GM13976 (cell line): ENCODE results near the gene CSN3.
"Not testable (repeated sequence)": the region's sequence is repeated elsewhere in the genome, so short reads cannot be mapped to it uniquely, and the experiment has no call there.

Experiments
- DNase-seq: peaks from one replicate; pipeline ENCODE4 v3.0.0; 2012; ENCODE audit warnings: low spot score
- CTCF ChIP-seq: IDR thresholded peaks from 2 replicates; pipeline ENCODE4 v1.5.1; 2012; ENCODE audit warnings: borderline replicate concordance, mild to moderate bottlenecking; ENCODE audit not compliant: insufficient read depth; ENCODE audit errors: extremely low read depth, missing control alignments, control extremely low read depth
- in situ Hi-C: fragments of 300-500 bp; cut with MboI; formaldehyde crosslinking; loops from one replicate; pipeline ENCODE4 v1.12.0; 2022; ENCODE audit warnings: low sequenced_read_pairs, mixed read lengths, inconsistent platforms; ENCODE audit not compliant: unreplicated experiment

Gene CSN3

GRCh38 chr4:70242297-70242696 is at the start of gene CSN3:
Gene CSN3 (plus strand): TSS chr4:70242597. CDS start chr4:70244820, 2,223 bp downstream.
- DNase-seq, in situ Hi-C loops: not testable (repeated sequence)

- in situ Hi-C loops, result loop anchor here (25.0 kb wide), 1 partner anchor 319 kb away; the partner anchor contains the start of gene AMTN
- no peak for DNase-seq
- TF ChIP-seq CTCF, result no peak
These were observed 49.5 kb upstream of the CSN3 start for GRCh38 chr4:70192895-70193294.

- DNase-seq, result no peak
- no peak for TF ChIP-seq CTCF
- in situ Hi-C loops, result loop anchor here (25.0 kb wide), 1 partner anchor 317 kb away; the partner anchor contains the start of gene AMTN
These were observed 47.0 kb upstream of the CSN3 start, which contains the start of gene ODAM for GRCh38 chr4:70195425-70195824. Gene ODAM (plus strand): TSS chr4:70195725. CDS start chr4:70196544, 819 bp downstream.

GRCh38 chr4:70196857-70197256 is 45.5 kb upstream of the CSN3 start:
- TF ChIP-seq CTCF, result no peak
- in situ Hi-C loops, result loop anchor here (25.0 kb wide), 1 partner anchor 315 kb away; the partner anchor contains the start of gene AMTN
- DNase-seq, result no peak

GRCh38 chr4:70197842-70198241 is 44.6 kb upstream of the CSN3 start:
- in situ Hi-C loops, result loop anchor here (25.0 kb wide), 1 partner anchor 314 kb away; the partner anchor contains the start of gene AMTN
- TF ChIP-seq CTCF, result no peak
- DNase-seq, result no peak

- no peak for DNase-seq
- TF ChIP-seq CTCF, result no peak
- in situ Hi-C loops, result no loop called here
These were observed 38.8 kb upstream of the CSN3 start for GRCh38 chr4:70203601-70204000.

- DNase-seq, in situ Hi-C loops: not testable (repeated sequence)
These were observed 29.6 kb upstream of the CSN3 start for GRCh38 chr4:70212752-70213151.

GRCh38 chr4:70216109-70216508 is 26.3 kb upstream of the CSN3 start:
- DNase-seq, in situ Hi-C loops: not testable (repeated sequence)

GRCh38 chr4:70216550-70216949 is 25.8 kb upstream of the CSN3 start:
- DNase-seq, in situ Hi-C loops: not testable (repeated sequence)

GRCh38 chr4:70221389-70221788 is 21.0 kb upstream of the CSN3 start:
- in situ Hi-C loops, DNase-seq: not testable (repeated sequence)

GRCh38 chr4:70221818-70222217 is 20.6 kb upstream of the CSN3 start:
- DNase-seq, in situ Hi-C loops: not testable (repeated sequence)
